Amniotic stem cell (primary cell): ENCODE data around the gene BCL3.
"Not testable (repeated sequence)": the region's sequence is repeated elsewhere in the genome, so short reads cannot be mapped to it uniquely, and the experiment has no call there.

Experiments
- DNase-seq: peaks from one replicate; lab custom pipeline; 2025; lab: John Stamatoyannopoulos, UW

BCL3 gene

GRCh38 chr19:44759083-44759804 is 10.7 kb downstream of the BCL3 start:
- no peak for DNase-seq

- DNase-seq: no peak
These were observed 13.5 kb downstream of the BCL3 start for GRCh38 chr19:44762038-44762437.

GRCh38 chr19:44765033-44765948 is 16.8 kb downstream of the BCL3 start:
- no peak for DNase-seq

DNA sequence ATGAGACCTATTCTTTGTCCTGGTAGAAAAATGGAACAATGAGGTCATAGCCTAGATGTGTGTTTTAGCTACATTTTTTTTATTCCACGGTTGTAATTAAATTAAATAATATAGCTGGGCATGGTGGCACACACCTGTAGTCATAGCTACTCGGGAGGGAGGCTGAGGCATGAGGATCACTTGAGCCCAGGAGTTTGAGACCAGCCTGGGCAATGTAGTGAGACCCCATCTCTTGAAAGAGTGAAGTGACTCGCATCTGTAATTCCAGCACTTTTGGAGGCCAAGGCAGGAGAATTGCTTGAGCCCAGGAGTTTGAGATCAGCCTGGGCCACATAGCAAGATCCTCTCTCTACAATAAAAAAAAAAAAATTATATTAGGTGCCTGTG is 17.4 kb downstream of the BCL3 start:
- no peak for DNase-seq

DNA sequence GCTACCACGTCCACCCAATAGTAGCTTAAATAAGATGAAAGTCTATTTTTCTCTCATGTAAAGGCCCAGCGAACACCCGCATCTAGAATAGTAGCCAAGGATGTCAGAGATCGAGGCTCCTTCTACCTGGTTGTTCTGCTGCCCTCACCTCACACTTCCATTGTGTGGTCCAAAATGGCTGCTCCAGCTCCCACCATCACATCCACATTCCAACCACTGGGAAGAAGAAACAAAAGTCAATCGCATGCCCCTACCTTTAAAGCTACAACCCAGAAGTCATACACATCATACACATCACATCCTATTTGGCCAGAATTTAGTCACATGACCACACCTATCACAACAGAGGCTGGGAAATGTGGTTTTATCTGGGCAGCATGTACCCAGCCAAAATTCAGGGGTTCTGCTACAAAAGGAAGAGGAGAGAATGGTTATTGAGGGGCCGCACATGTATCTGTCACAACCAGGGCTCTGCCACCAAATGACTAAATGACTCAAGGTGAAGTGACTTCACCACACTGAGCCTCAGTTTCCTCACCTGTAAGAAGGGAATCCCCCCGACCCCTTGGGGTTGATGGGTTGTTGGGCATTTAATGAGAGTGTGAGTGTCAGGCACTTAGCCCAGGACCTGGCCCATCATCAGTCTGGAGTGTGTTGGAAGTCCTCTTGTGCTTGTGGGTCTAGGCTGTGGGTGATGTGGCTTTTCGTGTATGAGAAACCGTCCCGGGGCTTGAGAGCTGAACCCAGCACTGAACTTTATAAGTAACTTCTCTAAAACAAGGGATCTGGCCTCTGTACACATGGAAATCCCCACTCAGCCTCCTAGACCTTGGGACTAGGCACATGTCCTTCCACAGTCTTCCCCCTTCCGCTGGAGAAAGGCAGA is 19.0 kb downstream of the BCL3 start:
- no peak for DNase-seq

DNA sequence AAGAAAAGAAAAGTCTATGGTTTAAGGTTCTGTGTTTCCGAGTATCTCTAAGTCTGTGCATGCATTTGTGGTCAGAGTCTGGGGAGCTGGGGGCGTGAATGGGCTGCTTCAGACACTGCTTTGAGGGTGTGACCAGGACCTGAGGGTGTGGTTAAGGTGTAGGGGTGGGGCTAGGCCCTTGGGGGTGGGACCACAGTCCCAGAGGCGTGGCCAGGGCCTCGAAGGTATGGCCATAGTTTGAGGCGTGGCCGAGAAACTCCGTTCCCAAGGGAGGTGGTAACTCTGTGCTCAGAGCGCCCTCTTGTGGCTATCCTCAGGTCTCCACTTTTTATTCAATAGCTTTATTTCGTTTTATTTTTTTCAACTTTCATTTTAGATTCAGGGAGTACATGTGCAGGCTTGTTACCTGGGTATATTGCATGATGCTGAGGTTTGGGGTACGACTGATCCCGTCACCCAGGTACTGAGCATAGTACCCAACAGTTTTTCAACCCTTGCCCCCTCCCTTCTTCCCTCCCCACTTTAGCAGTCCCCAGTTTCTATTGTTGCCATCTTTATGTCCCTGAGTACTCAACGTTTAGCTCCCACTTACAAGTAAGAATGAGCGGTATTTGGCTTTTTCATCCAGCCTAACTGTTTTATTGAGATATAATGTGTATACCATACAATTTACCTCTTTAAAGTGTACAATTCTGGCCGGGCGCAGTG is 22.2 kb downstream of the BCL3 start:
- DNase-seq: peak; percentile 88

GRCh38 chr19:44772144-44772543 is 23.6 kb downstream of the BCL3 start:
- DNase-seq: not testable (repeated sequence)

GRCh38 chr19:44772959-44773358 is 24.5 kb downstream of the BCL3 start:
- DNase-seq: no peak

DNA sequence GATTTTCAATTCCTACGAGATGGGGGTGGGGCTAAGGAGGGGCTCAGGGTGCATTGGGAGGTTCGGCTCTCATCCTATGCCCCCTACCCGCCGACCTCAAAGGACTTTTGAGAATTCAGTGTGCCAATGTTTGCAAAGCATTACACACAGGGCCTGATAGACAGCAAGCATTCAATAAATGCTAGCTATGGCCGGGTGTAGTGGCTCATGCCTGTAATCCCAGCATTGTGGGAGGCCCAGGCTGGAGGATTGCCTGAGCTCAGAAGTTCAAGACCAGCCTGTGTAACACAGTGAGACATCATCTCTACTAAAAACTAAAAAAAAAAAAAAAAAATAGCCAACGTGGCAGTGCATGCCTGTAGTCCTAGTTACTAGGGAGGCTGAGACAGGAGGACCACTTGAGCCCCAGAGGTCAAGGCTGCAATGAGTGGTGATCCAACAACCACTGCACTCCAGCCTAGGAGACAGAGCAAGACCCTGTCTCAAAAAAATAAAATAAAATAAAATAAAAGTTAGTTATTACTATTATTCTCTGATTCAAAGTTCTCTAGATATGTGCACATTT is 27.2 kb downstream of the BCL3 start:
- no peak for DNase-seq

- DNase-seq: no peak
These were observed 28.0 kb downstream of the BCL3 start for GRCh38 chr19:44776402-44777096.

- DNase-seq: no peak
These were observed 29.3 kb downstream of the BCL3 start, which contains the start of gene CBLC for GRCh38 chr19:44777715-44778347. Gene CBLC (plus strand): TSS chr19:44777890. CDS start chr19:44777932, 42 bp downstream.

DNA sequence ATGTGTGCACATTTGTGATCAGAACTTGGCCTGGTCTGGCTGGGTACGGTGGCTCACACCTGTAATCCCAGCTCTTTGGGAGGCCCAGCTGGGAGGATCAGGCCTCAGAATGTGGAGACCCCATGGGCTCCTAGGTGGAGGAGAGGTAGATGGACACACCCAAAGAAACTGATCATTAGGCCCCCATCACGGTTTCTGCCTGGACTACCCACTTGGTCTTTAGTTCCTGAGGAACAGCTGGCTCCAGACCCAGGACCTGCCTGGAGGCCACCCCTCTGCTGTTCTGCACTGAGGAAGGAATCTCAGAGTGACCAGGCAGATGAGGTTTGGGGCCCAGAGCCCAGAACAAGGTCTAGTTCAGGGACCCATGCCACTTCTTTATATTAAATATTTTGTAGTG is 30.6 kb downstream of the BCL3 start:
- no peak for DNase-seq

- DNase-seq: not testable (repeated sequence)
These were observed 33.2 kb downstream of the BCL3 start for GRCh38 chr19:44781694-44782093.

DNA sequence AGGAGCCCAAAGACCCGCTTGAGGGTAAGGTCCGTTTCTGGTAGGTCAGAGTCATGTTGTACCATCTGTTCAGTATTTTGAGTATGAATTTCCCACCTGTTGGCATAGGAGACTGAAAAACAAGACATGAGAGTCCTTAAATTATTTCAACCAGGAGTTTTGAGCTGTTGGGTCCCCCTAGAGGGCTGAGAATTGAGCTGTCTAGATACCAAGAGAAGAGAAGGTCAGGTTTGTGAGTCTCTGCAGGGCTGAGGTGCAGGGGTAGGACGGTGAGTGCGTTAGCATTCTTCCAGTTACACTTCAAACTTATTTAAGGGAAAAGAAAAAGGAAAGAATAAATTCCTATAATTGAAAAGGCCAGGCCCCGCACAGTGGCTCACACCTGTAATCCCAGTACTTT is 34.2 kb downstream of the BCL3 start:
- no peak for DNase-seq

GRCh38 chr19:44783545-44783944 is 35.0 kb downstream of the BCL3 start:
- no peak for DNase-seq

DNA sequence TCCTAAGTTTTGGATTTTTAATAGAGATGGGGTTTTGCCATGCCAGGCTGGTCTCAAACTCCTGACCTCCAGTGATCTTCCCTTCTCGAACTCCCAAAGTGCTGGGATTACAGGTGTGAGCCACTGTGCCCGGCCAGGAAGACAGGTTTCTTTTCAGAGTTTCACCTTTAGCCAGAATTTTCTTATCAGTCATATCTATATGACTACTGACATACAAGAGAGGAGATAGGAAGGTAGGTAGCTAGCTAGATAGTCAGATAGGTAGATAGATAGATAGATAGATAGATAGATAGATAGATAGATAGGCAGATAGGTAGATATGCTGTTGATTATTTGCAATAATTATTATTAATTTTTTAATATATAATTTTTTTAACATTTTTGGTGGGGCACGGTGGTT is 36.8 kb downstream of the BCL3 start:
- DNase-seq: no peak

GRCh38 chr19:44785993-44786392 is 37.5 kb downstream of the BCL3 start:
- DNase-seq: no peak

- DNase-seq: no peak
These were observed 40.5 kb downstream of the BCL3 start for GRCh38 chr19:44788971-44789370.

- no peak for DNase-seq
These were observed 41.5 kb downstream of the BCL3 start for GRCh38 chr19:44789943-44790483.

DNA sequence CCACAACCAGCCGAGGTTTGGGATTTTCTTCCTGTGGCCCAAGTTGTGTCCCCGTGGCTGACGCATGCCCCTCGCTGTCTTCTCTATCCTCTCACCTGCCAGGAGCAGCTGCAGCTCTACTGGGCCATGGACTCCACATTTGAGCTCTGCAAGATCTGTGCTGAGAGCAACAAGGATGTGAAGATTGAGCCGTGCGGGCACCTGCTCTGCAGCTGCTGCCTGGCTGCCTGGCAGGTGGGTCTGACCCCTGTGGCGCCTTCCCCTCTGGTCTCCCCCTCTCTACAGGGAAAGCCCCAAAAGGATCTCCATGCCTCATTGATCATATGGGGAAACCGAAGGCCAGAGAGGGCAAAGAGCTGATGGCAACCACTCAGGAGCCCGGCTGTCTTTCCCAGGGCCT is 43.8 kb downstream of the BCL3 start:
- no peak for DNase-seq
